PC-3 (cell line): ENCODE results near the gene OGT. TPM values are rescaled to one million over a fixed set of nuclear protein-coding genes. Genes with fewer than 3 reads are reported as not detected.

Experiments used
- ATAC-seq: fragments of 200-7000 bp; cut with Tn5 transposase; 2 replicates; pipeline ENCODE4 v1.9.1; 2020; ENCODE audit warnings: mild to moderate bottlenecking, moderate library complexity
- Bru-seq: library from RNA; stranded (reverse); fragments of 400-500 nt; gene quantifications from one replicate; lab custom pipeline; 2021; lab: Mats Ljungman, UMichigan
- BruChase-seq, 2 experiments: library from RNA; stranded (reverse); fragments of 400-500 nt; gene quantifications; one replicate each; lab custom pipeline; 2021; lab: Mats Ljungman, UMichigan
- BruUV-seq: library from RNA; stranded (reverse); fragments of 400-500 nt; replicated peaks from 2 replicates; lab custom pipeline; 2021; lab: Mats Ljungman, UMichigan
- CTCF ChIA-PET: fragments of 300-600 bp; sonication (Branson Sonifier 250); formaldehyde crosslinking; loops from one replicate; lab custom pipeline; 2022; ENCODE audit warnings: antibody characterized with exemption; lab: Charles Lee
- POLR2A ChIA-PET: fragments of 300-600 bp; sonication (Branson Sonifier 250); formaldehyde crosslinking; loops from one replicate; lab custom pipeline; 2022; ENCODE audit warnings: antibody characterized with exemption; ENCODE audit not compliant: unreplicated experiment; lab: Charles Lee
- DNase-seq: peaks from one replicate; pipeline ENCODE4 v3.0.0-alpha.2; 2015
- H2AFZ ChIP-seq: fragments of 300-600 bp; sonication (generic); 2 replicates; pipeline ENCODE4 v1.6.0; 2016; ENCODE audit warnings: antibody characterized with exemption, low read length
- H3F3A ChIP-seq: fragments of 300-600 bp; sonication (generic); one replicate; pipeline ENCODE4 v1.6.0; 2017; ENCODE audit warnings: antibody characterized with exemption, low read length, control low read depth, mild to moderate bottlenecking; ENCODE audit not compliant: unreplicated experiment
- H3K27ac ChIP-seq: fragments of 300-600 bp; sonication (generic); 2 replicates; pipeline ENCODE4 v1.5.1; 2016; ENCODE audit warnings: mild to moderate bottlenecking, low read length
- H3K27me3 ChIP-seq: fragments of 300-600 bp; sonication (generic); 2 replicates; pipeline ENCODE4 v1.6.1; 2016; ENCODE audit warnings: low read length, mixed read lengths
- H3K36me3 ChIP-seq: fragments of 300-600 bp; sonication (generic); 2 replicates; pipeline ENCODE4 v1.6.1; 2016; ENCODE audit warnings: low read depth, mixed run types, low read length, mixed read lengths
- H3K4me1 ChIP-seq: fragments of 300-600 bp; sonication (generic); 2 replicates; pipeline ENCODE4 v1.5.1; 2016; ENCODE audit warnings: low read length; ENCODE audit not compliant: insufficient read depth
- H3K4me2 ChIP-seq: fragments of 300-600 bp; sonication (generic); 2 replicates; pipeline ENCODE4 v1.6.0; 2016; ENCODE audit warnings: low read length
- H3K4me3 ChIP-seq: fragments of 300-600 bp; sonication (generic); 2 replicates; pipeline ENCODE4 v1.5.1; 2016; ENCODE audit warnings: mild to moderate bottlenecking, low read length, mixed read lengths
- H3K79me2 ChIP-seq: fragments of 300-600 bp; sonication (generic); 2 replicates; pipeline ENCODE4 v1.6.1; 2017; ENCODE audit warnings: low read length, mixed read lengths
- H3K9ac ChIP-seq: fragments of 300-600 bp; sonication (generic); 2 replicates; pipeline ENCODE4 v1.6.0; 2016; ENCODE audit warnings: mild to moderate bottlenecking, low read length
- H3K9me2 ChIP-seq: fragments of 300-600 bp; sonication (generic); replicated peaks from 2 replicates; pipeline ENCODE4 v1.6.1; 2016; ENCODE audit warnings: mixed run types, low read length, mixed read lengths
- H3K9me3 ChIP-seq: fragments of 300-600 bp; sonication (generic); 2 replicates; pipeline ENCODE4 v1.6.1; 2016; ENCODE audit warnings: low read length, mixed read lengths
- H4K20me1 ChIP-seq: fragments of 300-600 bp; sonication (generic); 2 replicates; pipeline ENCODE4 v1.6.1; 2016; ENCODE audit warnings: low read length, mixed read lengths
- CTCF ChIP-seq: fragments of 300-600 bp; sonication (generic); conservative IDR thresholded peaks from 2 replicates; pipeline ENCODE4 v1.5.1; 2017; ENCODE audit warnings: antibody characterized with exemption, low read depth, mild to moderate bottlenecking, low read length
- EZH2 ChIP-seq: fragments of 300-600 bp; sonication (generic); IDR thresholded peaks from one replicate; pipeline ENCODE4 v1.6.1; 2017; ENCODE audit warnings: antibody characterized with exemption, mild to moderate bottlenecking, low read length; ENCODE audit not compliant: unreplicated experiment
- EZH2phosphoT487 ChIP-seq: fragments of 300-600 bp; sonication (generic); IDR thresholded peaks from 2 replicates; pipeline ENCODE4 v1.6.1; 2018; ENCODE audit warnings: mild to moderate bottlenecking, antibody characterized with exemption, low read length, borderline replicate concordance
- intact Hi-C: fragments of 100-400 bp; cut with micrococcal nuclease; formaldehyde crosslinking; loops from 2 replicates; pipeline ENCODE4 v1.9.0; 2023
- long read RNA-seq: library from polyadenylated mRNA; unstranded; transcript quantifications from one replicate; pipeline ENCODE4 v2.0.0, GENCODE V29; 2021; ENCODE audit not compliant: unreplicated experiment
- total RNA-seq: library from RNA; depleted of rRNA; stranded (reverse); fragments of >200 nt; gene quantifications from 2 replicates; pipeline ENCODE4 v1.2.3, GENCODE V29; 2014; rRNA removed

Gene OGT
- total RNA-seq (94.2 and 99.8 TPM in 2 replicates), Bru-seq, nascent RNA (percentile 96 among the genes with signal in this experiment), BruChase-seq, experiment 1, labeled RNA remaining after a 6-hour chase (percentile 98 among the genes with signal in this experiment), BruChase-seq, experiment 2, labeled RNA remaining after a 2-hour chase (percentile 99 among the genes with signal in this experiment)
- long read RNA-seq, full-length matches to known transcripts, result 30 of 104 reads
- long read RNA-seq, partial matches to known transcripts, result 66 of 104 reads
- long read RNA-seq, other reads (novel, unspliced or antisense), result 8 of 104 reads

- TF ChIP-seq CTCF (no peak), EZH2 (no peak), EZH2phosphoT487 (no peak)
- POLR2A ChIA-PET, result no interaction called here
- H3K79me2 ChIP-seq, result peaks cover 50% of the 10 kb centered on the region
- no TSS peak for BruUV-seq
- no peaks in the 10 kb centered on the region for H3K9me3 ChIP-seq
- peaks cover 19% of the 10 kb centered on the region for H3K4me1 ChIP-seq
- H3K27me3 ChIP-seq, result no peaks in the 10 kb centered on the region
- ATAC-seq (peak; percentile 86), DNase-seq (peak; percentile 96)
- H3K27ac ChIP-seq, result peak within 1 kb of the TSS; percentile 79
- CTCF ChIA-PET, result no interaction called here
- H4K20me1 ChIP-seq, result peaks cover 39% of the 10 kb centered on the region
- no peaks in the 10 kb centered on the region for H3F3A ChIP-seq
- intact Hi-C loops, result loop anchor here (1.0 kb wide), 2 partner anchors 10 to 51 kb away; no protein-coding TSS in a partner anchor
- H3K9ac ChIP-seq, result peak within 1 kb of the TSS; percentile 93
- H3K36me3 ChIP-seq, result peaks cover 10% of the 10 kb centered on the region
- H3K4me2 ChIP-seq, result peak within 1 kb of the TSS; percentile 96
- peak within 1 kb of the TSS; percentile 66 for H2AFZ ChIP-seq
- H3K4me3 ChIP-seq, result peak within 1 kb of the TSS; percentile 90
- no peaks in the 10 kb centered on the region for H3K9me2 ChIP-seq
Observed at GRCh38 chrX:71532753-71533425, at the start of gene OGT. OGT (plus strand) TSS chrX:71533104; CDS start chrX:71533300, 196 bp downstream.

DNA sequence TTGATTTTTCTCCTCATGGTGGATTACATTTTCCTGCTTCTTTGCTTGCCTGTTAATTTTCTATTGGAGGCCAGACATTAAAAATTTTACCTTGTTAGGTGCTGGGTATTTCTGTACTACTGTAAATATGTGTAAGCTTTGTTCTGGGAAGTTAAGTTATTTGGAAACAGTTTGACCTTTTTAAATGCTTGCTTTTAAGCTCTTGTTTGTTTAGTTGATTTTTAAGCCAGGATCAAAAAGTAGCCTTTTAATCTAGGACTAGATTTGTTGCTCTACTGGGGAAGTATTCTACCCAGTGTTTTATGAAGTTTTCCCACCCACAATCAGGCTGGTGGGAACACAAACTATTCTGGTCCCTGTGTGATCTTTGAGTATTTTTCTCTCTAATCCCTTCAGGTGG, 45.1 kb upstream of the OGT start:
- no peak overlapping the region for H2AFZ ChIP-seq
- no peaks in the 10 kb centered on the region for H3K27me3 ChIP-seq
- H3K4me1 ChIP-seq, result 0 out of 2 replicates have a peak, but pooled peaks cover under 1% of the 10 kb centered on the region
- no peaks in the 10 kb centered on the region for H3K36me3 ChIP-seq
- POLR2A ChIA-PET, result interaction anchor here (0.7 kb wide), 1 partner anchor 22 kb away, joined by 7 read pairs; no protein-coding TSS in a partner anchor
- H3K27ac ChIP-seq, result no peak overlapping the region
- H3K9me3 ChIP-seq, result no peaks in the 10 kb centered on the region
- intact Hi-C loops, result no loop called here
- no peak for DNase-seq
- H3F3A ChIP-seq, result no peaks in the 10 kb centered on the region
- no peak overlapping the region for H3K9ac ChIP-seq
- no peak; the same call in 1 of the 2 replicates for ATAC-seq
- no peaks in the 10 kb centered on the region for H4K20me1 ChIP-seq
- TF ChIP-seq EZH2 (no peak), EZH2phosphoT487 (no peak), CTCF (no peak)
- no peak overlapping the region for H3K4me2 ChIP-seq
- H3K9me2 ChIP-seq, result no peaks in the 10 kb centered on the region
- H3K79me2 ChIP-seq, result no peaks in the 10 kb centered on the region
- CTCF ChIA-PET, result no interaction called here
- H3K4me3 ChIP-seq, result no peak overlapping the region
- BruUV-seq, result no TSS peak
